Hepatic stellate cell (primary cell): Measurements from ENCODE around the gene COPS4.
A peak's percentile ranks its signal among the peaks of the same experiment; 100 is the strongest.
"Not testable (repeated sequence)": the region's sequence is repeated elsewhere in the genome, so short reads cannot be mapped to it uniquely, and the experiment has no call there.

ENCODE experiments used
- DNase-seq: peaks from one replicate; pipeline ENCODE4 v3.0.0; 2011; ENCODE audit warnings: low spot score

Gene COPS4

GRCh38 chr4:83034630-83035494 is at the start of gene COPS4:
Gene COPS4, plus strand, starts transcription at chr4:83035183. Its CDS starts 42 bp downstream, at chr4:83035225.
- peak; percentile 96 for DNase-seq

GRCh38 chr4:82987519-82987918 is 47.5 kb upstream of the COPS4 start:
- not testable (repeated sequence) for DNase-seq

- peak; percentile 67 for DNase-seq
Measured at GRCh38 chr4:82988323-82988832, 46.6 kb upstream of the COPS4 start.

- DNase-seq = no peak
Measured at GRCh38 chr4:82989575-82990429, 45.2 kb upstream of the COPS4 start.

GRCh38 chr4:82994834-82995233 is 40.1 kb upstream of the COPS4 start:
- no peak for DNase-seq

- no peak for DNase-seq
Measured at GRCh38 chr4:82998898-82999297, 36.1 kb upstream of the COPS4 start.

- DNase-seq = no peak
Measured at GRCh38 chr4:83002329-83002728, 32.7 kb upstream of the COPS4 start.

GRCh38 chr4:83003044-83003791 is 31.8 kb upstream of the COPS4 start:
- DNase-seq = not testable (repeated sequence)

- DNase-seq = no peak
Measured at GRCh38 chr4:83009529-83009928, 25.5 kb upstream of the COPS4 start.

GRCh38 chr4:83010111-83010521 is 24.9 kb upstream of the COPS4 start:
- peak; percentile 49 for DNase-seq

GRCh38 chr4:83010522-83011318 is 24.3 kb upstream of the COPS4 start, which contains the start of gene LIN54:
Gene LIN54, minus strand, starts transcription at chr4:83010823. Its CDS starts 25,979 bp downstream, at chr4:82984844.
- peak; percentile 89 for DNase-seq

- DNase-seq = no peak
Measured at GRCh38 chr4:83011689-83012199, 23.2 kb upstream of the COPS4 start.

- DNase-seq = peak; percentile 42
Measured at GRCh38 chr4:83012200-83012686, 22.7 kb upstream of the COPS4 start.

- peak; percentile 91 for DNase-seq
Measured at GRCh38 chr4:83012687-83013419, 22.1 kb upstream of the COPS4 start.

- DNase-seq = no peak
Measured at GRCh38 chr4:83013420-83013867, 21.5 kb upstream of the COPS4 start.

GRCh38 chr4:83013902-83014301 is 21.1 kb upstream of the COPS4 start:
- no peak for DNase-seq

- DNase-seq = no peak
Measured at GRCh38 chr4:83019794-83020494, 15.0 kb upstream of the COPS4 start.

- no peak for DNase-seq
Measured at GRCh38 chr4:83022724-83023450, 12.1 kb upstream of the COPS4 start.
